Nephron progenitor cell (in vitro differentiated cells): ENCODE data around the gene CORO7.

Experiments used
- DNase-seq: peaks from one replicate; pipeline ENCODE4 v3.0.0; 2021
- H3K27ac Mint-ChIP-seq: 2 replicates; pipeline ENCODE4 v1.8.0; 2021; ENCODE audit warnings: mild to moderate bottlenecking, moderate library complexity, mixed read lengths
- H3K27me3 Mint-ChIP-seq: 2 replicates; pipeline ENCODE4 v1.8.0; 2021; ENCODE audit warnings: mild to moderate bottlenecking, low read depth, mixed read lengths; ENCODE audit not compliant: poor library complexity
- H3K36me3 Mint-ChIP-seq: 2 replicates; pipeline ENCODE4 v1.8.0; 2021; ENCODE audit warnings: low read depth, mixed read lengths
- H3K4me1 Mint-ChIP-seq: 2 replicates; pipeline ENCODE4 v1.8.0; 2021; ENCODE audit warnings: mixed read lengths
- H3K4me3 Mint-ChIP-seq: 2 replicates; pipeline ENCODE4 v1.8.0; 2021; ENCODE audit warnings: mild to moderate bottlenecking, moderate library complexity, mixed read lengths
- H3K9me3 Mint-ChIP-seq: 2 replicates; pipeline ENCODE4 v1.8.0; 2021; ENCODE audit warnings: mild to moderate bottlenecking, moderate library complexity, mixed read lengths
- TF ChIP-seq, protein P1 (sequence below): fragments of 200-600 bp; sonication (generic); IDR thresholded peaks from 2 replicates; pipeline ENCODE4 v1.5.0; 2021; ENCODE audit warnings: antibody characterized with exemption

The CORO7 gene

DNA sequence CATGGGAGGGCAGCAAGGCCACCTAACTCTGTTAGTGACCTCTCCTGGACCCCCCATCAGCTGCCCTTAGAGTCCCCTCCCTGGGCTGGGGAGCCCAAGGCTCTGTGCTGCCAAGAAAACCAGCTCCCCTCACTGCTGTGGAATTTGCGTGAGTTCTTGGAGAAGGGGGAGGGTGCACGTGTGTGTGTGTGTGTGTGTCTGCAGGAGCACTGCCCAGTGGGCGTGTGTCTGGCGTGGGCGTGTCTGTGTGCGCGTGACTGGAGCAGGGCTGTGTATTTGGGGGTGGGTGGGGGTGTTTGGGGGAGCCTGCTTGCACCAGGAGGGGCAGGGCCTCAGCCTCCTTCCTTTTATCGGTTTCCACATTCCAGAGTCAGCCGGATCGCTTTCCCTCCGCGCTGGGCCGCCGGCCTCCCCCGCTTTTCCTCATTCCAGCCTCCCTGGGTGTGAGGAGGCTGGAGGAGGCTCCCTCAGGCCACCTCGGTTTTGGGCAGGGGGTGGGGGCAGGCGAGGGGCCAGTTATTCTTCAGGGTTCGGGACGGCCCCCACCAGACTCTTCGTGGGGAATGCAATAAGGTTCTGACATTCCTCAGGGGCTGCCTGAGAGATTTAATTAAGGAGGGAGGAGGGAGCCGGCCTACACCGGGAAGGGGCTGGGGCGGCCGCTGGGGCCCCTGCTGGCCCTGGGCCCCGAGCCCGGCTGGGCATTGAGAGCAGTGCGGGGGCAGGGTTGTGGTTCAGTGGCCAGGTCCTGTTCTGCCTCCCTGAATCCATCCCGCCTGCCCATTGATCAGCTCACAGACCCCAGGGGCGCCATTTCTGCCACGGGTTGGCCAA is 42.3 kb downstream of the CORO7 start:
- H3K36me3 Mint-ChIP-seq, result no peaks in the 10 kb centered on the region
- H3K27ac Mint-ChIP-seq, result peak overlapping the region; percentile 82
- peaks cover 3% of the 10 kb centered on the region for H3K27me3 Mint-ChIP-seq
- peak; percentile 70 for DNase-seq
- H3K4me3 Mint-ChIP-seq, result peak overlapping the region; percentile 90
- TF ChIP-seq, protein P1, sequence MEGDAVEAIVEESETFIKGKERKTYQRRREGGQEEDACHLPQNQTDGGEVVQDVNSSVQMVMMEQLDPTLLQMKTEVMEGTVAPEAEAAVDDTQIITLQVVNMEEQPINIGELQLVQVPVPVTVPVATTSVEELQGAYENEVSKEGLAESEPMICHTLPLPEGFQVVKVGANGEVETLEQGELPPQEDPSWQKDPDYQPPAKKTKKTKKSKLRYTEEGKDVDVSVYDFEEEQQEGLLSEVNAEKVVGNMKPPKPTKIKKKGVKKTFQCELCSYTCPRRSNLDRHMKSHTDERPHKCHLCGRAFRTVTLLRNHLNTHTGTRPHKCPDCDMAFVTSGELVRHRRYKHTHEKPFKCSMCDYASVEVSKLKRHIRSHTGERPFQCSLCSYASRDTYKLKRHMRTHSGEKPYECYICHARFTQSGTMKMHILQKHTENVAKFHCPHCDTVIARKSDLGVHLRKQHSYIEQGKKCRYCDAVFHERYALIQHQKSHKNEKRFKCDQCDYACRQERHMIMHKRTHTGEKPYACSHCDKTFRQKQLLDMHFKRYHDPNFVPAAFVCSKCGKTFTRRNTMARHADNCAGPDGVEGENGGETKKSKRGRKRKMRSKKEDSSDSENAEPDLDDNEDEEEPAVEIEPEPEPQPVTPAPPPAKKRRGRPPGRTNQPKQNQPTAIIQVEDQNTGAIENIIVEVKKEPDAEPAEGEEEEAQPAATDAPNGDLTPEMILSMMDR, result no peak
- no peaks in the 10 kb centered on the region for H3K9me3 Mint-ChIP-seq
- peaks cover 78% of the 10 kb centered on the region for H3K4me1 Mint-ChIP-seq

DNA sequence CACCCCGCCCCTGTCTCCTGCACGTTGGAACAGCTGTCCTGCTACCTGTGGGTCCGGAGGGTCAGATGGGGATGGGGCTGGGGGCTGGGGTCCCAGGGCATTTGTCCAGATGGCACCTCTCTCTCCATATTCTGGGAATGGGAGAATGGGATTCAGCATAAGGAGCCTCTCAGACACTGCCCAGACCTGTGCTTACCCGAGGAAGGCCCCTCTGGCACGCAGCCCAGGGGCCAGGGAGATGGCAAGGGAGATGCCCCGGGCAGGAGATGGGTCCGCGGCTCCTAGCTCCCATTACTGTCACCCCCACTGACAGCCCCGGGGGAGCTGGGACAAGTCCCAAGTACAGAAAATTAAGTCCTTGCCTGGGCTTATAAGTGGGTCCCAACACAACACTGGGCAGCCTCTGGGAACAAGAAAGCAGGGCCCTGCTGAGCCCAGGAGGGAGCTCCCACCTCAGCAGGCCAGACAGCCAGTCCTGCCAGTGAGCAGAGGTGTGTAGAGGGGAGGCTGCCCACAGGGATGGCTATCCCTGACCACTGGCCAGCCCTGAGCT is 43.0 kb downstream of the CORO7 start:
- TF ChIP-seq, protein P1, result no peak
- no peaks in the 10 kb centered on the region for H3K36me3 Mint-ChIP-seq
- no peak overlapping the region for H3K27ac Mint-ChIP-seq
- H3K4me1 Mint-ChIP-seq, result peaks cover 76% of the 10 kb centered on the region
- peaks cover 3% of the 10 kb centered on the region for H3K27me3 Mint-ChIP-seq
- no peaks in the 10 kb centered on the region for H3K9me3 Mint-ChIP-seq
- DNase-seq, result no peak
- peak overlapping the region; percentile 90 for H3K4me3 Mint-ChIP-seq

DNA sequence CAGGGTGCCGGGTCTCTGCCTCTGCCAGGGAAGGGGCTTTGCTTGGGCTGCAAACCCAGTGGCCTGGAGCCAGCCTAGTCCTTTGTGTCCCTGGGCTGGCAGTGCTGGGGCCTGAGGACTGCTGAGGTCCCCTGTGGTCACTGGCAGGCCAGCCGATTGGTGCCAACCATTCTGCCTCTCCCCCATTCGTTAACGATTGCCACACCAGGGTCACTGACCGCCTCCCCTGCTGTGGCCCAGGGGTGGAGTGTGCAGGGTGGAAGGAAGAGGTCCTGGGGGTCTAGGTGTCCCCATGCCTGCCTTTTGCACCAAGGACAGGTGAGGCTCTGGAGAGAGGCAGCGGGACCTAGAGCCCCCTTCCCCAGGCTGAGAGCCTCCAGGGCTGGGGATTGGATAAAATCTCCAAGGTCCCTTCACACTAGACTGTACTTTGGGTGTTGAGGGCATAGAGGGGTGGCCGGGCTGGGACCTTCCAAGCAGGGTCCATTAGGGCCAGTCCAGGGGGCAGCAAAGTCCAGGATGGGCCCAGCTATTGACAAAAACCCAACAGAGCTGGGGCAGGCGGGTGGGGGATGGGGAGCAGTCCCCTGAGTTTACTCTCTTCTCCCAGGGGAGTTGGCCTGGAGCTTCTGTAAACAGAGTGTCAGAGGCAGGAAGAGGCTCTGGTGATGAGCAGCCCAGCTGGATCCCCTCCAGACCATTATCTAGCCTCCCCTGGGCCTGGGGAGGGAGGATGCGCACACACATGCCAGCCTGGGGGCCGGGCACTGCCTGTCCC is 43.6 kb downstream of the CORO7 start:
- Mint-ChIP-seq H3K4me3 (peak overlapping the region; percentile 90), H3K4me1 (peaks cover 70% of the 10 kb centered on the region), H3K27ac (no peak overlapping the region), H3K9me3 (no peaks in the 10 kb centered on the region), H3K27me3 (peaks cover under 1% of the 10 kb centered on the region), H3K36me3 (no peaks in the 10 kb centered on the region)
- DNase-seq, result no peak
- TF ChIP-seq, protein P1, result no peak

DNA sequence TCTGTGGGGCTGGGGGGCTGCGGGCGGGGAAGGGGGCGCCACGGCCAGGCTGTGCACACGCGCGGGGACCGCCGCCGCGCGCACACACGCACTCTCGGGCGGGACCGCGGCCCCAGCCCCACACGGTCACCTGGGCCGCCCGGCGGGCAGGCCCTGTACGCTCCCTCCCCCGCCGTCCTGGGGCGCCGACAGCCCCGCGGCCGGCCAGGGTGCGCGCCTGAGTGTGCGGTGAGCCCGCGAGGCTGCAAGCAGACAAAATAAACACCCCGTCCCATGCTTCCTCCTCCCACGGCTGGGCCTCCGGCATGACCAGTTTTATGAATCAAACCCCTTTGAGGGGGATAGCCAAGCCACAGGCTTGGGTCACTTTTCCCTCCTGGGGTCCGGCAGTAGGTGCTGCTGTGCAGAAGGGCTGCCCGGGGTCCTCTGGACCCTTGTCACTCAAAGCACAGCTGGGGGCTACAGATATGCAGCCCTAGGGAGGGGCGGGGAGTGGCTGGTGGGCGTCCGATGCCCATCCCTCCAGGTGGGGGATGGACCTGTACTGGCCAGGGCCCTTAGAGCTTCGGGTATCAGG is 44.3 kb downstream of the CORO7 start:
- no peak for DNase-seq
- TF ChIP-seq, protein P1, result no peak
- Mint-ChIP-seq H3K27me3 (no peaks in the 10 kb centered on the region), H3K4me1 (peaks cover 70% of the 10 kb centered on the region), H3K27ac (no peak overlapping the region), H3K4me3 (peak overlapping the region; percentile 90), H3K9me3 (no peaks in the 10 kb centered on the region), H3K36me3 (no peaks in the 10 kb centered on the region)

DNA sequence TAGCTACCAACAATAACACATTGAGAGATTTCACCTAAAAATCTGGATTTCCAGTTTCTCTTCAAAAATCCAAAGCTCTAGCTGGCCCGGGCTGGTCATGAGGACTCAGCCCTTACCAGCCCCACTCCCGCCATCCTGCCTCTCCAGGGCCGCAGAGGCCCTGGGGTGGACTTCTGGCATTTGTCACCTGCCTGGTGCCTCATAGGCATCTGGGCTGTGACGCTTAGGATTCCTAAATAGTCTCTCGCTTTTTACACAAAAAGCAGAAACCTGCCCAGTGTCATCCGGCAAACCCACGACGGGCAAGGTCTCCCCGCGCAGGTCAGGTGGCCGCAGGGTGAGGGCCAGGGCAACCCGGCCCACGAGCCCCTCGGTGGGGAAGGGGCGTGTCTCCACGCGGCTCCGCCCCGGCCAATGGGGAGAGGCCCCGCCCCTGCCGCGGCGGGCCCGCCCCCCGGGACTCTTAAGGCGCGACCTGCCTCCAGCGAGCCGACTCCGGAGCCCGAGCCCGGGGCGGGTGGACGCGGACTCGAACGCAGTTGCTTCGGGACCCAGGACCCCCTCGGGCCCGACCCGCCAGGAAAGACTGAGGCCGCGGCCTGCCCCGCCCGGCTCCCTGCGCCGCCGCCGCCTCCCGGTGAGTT is 44.9 kb downstream of the CORO7 start, which contains the start of gene VASN:
Gene VASN, plus strand, starts transcription at position 492 of the 644 bp plus-strand sequence. CDS start 9,030 bp downstream, outside the sequence.
- H3K27ac Mint-ChIP-seq, result peak within 1 kb of the TSS; percentile 51
- H3K9me3 Mint-ChIP-seq, result no peaks in the 10 kb centered on the region
- peak within 1 kb of the TSS; percentile 90 for H3K4me3 Mint-ChIP-seq
- DNase-seq, result peak; percentile 91
- H3K4me1 Mint-ChIP-seq, result peaks cover 64% of the 10 kb centered on the region
- no peaks in the 10 kb centered on the region for H3K27me3 Mint-ChIP-seq
- TF ChIP-seq, protein P1, result no peak
- no peaks in the 10 kb centered on the region for H3K36me3 Mint-ChIP-seq
